HG03097 (cell line): ENCODE measurements around the gene RALGPS1.
"Not testable (repeated sequence)": the region's sequence is repeated elsewhere in the genome, so short reads cannot be mapped to it uniquely, and the experiment has no call there.

Experiments used
- ATAC-seq: cut with Tn5 transposase; IDR thresholded peaks from one replicate; pipeline ENCODE4 v1.9.1; 2021; ENCODE audit not compliant: unreplicated experiment, low FRiP score

The RALGPS1 gene

GRCh38 chr9:127166111-127166510, 251.5 kb downstream of the RALGPS1 start:
- no peak for ATAC-seq

- ATAC-seq = peak; percentile 64
These were observed 252.3 kb downstream of the RALGPS1 start for GRCh38 chr9:127166651-127167524.

- no peak for ATAC-seq
These were observed 253.2 kb downstream of the RALGPS1 start for GRCh38 chr9:127167560-127168326.

DNA sequence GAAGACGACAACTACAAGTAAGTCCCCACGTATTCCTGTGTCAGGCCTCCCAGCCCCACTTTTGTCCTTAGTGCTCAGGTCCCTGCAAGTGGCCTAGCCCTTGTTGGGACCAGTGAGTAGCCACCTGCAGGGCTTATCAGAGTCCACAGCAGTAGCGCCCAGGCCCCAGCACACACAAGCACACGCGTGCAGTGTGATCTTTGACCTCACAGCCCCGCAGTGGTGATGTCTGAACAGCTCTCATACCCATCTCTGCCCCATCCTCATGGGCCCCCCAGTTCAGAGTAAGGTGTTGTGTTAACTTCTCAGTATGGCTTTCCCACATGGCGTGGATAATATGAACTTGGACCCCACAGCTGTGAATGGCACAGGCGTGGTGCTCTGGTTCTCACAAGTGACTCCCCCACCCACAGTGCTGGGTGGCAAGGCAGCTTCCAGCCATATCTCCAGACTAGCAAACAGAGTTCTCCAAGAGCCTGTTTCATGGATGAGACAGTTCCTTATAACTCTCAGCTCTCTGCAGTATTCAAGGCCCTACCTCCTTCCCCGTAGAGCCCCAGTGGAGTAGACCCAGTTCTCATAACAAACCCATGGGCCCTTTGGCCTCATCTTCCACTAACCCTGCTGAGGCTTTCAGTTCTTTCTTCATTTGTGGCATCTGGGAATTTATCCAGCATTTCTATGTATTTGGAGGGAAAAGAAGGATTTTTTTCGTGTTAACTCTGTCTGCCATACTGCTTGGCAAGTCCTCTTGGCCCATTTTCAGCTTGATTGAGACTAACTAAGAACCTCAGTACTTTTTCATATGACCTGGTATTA, 254.4 kb downstream of the RALGPS1 start:
- ATAC-seq = no peak

DNA sequence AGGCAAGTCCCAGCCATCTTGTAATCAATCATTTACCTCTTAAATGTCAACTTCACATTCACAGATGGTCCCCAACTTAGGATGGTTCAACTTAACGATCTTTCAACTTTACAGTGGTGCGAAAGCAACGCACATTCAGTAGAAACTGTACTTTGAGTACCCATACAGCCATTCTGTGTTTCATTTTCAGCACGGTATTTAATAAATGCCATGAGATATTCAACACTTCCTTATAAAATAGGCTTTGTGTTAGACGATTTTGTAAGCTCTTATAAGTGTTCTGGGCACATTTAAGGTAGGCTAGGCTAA, 254.9 kb downstream of the RALGPS1 start:
- no peak for ATAC-seq

- ATAC-seq = no peak
These were observed 255.5 kb downstream of the RALGPS1 start for GRCh38 chr9:127170103-127170502.

DNA sequence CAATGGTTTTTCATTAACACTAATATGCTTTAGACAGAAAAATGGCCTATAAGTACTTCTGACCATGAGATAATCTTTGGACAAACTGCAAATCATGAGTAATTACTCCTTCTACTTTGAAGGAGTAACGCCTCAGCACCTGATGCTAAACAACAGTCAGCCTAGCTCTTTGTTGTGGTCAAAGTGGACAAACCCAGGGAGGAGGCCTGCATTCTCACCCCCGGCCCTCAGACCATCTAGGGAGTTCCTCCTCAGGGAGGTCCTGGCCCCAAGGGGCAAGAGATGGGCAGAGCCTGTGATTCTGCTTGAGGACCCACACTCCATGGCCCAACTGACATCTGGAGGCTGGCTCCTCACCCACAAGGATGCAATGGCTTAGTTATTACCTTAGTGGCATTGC, 256.1 kb downstream of the RALGPS1 start:
- ATAC-seq = no peak

- not testable (repeated sequence) for ATAC-seq
These were observed 256.8 kb downstream of the RALGPS1 start for GRCh38 chr9:127171348-127171747.

DNA sequence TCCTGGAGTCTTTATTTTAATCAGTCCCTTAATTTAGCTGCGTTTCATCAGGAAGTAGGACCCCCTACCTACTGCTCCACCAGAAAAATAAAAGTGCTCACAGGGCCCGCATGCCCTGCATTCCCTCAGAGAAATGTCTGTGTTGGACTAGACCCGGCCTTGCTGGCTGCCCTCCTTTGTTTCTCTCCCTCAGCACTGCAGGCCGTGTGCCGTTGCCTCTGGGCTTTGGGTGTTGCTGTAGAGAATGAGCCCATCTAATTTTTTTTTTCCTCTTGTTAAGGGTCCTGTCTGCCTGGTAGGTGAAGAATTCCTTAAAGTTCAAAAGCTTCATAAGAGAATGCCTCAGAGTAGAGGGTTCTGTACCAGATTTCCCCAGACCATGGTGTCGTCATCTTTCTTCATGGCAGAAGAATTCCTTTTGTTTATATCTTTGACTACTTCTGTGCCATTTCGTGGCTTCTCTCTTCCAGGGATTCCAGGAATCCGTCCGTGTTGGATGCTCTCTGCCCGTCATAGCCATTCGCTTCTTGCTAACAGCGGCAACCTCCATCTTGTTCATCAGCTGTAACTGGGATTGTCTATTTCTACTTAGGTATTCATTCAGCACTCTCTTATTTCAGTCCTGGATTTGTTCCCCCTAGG, 257.6 kb downstream of the RALGPS1 start:
- no peak for ATAC-seq

- no peak for ATAC-seq
These were observed 258.5 kb downstream of the RALGPS1 start for GRCh38 chr9:127173063-127173462.

- no peak for ATAC-seq
These were observed 260.1 kb downstream of the RALGPS1 start for GRCh38 chr9:127174386-127175318.

- no peak for ATAC-seq
These were observed 260.7 kb downstream of the RALGPS1 start for GRCh38 chr9:127175319-127175715.

- no peak for ATAC-seq
These were observed 261.2 kb downstream of the RALGPS1 start for GRCh38 chr9:127175764-127176163.

DNA sequence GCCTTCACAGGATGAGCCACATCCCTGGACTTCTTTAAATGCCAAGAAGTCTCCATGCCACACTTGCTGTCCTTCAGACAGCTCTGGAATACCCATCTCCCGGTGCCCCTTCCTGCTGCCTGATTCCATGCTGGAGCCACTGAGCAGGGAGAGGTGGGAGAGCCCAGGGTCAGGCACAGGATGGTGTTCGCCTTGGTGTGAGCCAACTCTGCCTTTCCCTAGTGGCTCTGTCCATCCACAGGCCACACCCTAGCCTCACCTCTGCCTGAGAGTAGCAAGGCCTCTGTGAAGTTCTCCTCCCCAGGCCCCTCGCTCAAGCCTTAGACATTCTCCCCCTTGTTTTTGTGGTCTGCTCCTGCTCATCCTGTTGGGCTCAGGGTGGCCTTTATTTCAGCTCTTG, 262.0 kb downstream of the RALGPS1 start:
- ATAC-seq = no peak

- ATAC-seq = no peak
These were observed 262.6 kb downstream of the RALGPS1 start for GRCh38 chr9:127177231-127177630.

DNA sequence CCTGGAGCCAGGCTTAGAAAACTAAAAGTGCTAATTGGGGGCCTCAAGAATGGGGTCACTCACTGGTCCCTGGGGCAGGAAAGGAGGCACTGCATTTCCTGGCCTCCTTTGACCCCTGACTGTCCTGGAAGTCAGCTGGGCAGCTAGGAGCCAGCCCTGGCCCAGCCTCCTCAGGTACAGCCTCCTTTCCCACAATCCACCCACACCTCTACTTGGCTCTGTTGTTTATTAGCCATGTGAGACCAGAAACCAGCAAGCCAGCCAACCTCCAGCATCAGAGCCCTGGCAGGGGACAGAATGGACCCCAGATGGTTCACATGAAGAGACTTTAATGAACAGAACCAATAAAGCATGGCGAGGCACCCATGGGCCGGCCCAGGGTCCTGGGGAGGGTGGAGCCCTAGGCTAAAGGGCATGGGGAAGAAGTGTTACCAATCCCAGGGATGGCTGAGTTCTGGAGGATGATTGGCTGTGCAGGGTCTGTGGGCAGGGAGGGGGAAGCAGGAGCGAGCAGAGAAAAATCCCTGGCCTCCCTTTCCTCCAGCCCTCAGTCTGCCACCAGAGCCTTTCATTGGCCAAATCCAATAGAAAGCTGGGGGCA, 263.2 kb downstream of the RALGPS1 start:
- ATAC-seq = no peak

DNA sequence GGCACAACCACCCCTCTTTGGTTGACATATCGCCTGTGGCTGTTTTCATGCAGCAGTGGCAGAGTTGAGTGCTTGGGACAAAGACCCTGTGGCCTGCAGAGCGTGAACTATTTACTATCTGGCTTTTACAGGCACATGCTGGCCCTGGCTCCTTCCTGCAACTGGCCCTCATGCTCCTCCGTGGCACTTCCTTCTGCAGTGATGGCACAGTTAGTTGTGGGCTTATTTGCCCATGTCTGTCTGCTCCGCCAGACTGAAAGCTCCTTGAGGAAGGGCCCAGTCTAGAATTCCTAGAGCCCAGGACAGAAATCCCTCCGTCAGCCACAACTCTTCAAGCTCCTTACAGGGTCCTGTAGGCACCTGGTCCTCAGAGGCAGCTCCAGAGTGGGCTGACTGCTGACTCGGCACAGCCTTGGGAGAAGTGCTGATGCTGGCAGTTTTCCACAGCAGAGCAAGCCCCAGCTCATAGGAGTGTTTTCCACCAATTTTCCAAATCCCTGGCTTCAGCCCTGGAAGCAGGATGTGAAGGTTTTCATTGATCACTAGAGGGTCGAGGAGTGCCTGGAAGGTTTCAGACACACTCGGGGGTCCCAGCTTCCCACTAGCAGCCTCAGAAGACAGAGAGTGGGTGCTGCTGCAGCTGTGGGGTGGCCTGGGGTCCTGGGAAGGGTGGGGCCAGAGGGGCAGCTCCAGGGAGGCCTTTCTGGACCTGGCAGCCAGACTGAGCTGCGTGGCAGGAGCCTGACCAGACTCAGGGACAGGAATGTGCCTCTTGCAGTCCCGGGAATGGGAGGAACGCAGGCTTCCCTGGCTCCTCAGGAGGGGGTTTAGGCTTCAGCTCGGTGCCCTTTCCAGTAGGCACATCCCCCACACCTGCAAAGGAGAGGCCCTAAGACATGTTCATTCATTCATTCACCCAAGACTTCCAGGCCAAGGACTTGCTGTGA, 264.4 kb downstream of the RALGPS1 start:
- ATAC-seq = no peak
